Measurements from ENCODE around the gene DCAF6.
"Not testable (repeated sequence)": the region's sequence is repeated elsewhere in the genome, so short reads cannot be mapped to it uniquely, and the experiment has no call there.

DCAF6 gene

GRCh38 chr1:168032029-168032428, 95.5 kb downstream of the DCAF6 start:
- DNase-seq: no peak

GRCh38 chr1:168035345-168035744, 98.9 kb downstream of the DCAF6 start:
- DNase-seq: no peak

GRCh38 chr1:168042362-168042761, 105.9 kb downstream of the DCAF6 start:
- no peak for DNase-seq

- DNase-seq: no peak
These were observed 108.8 kb downstream of the DCAF6 start for GRCh38 chr1:168045311-168045710.

GRCh38 chr1:168050307-168050706, 113.8 kb downstream of the DCAF6 start:
- no peak for DNase-seq

GRCh38 chr1:168050880-168051279, 114.4 kb downstream of the DCAF6 start:
- no peak for DNase-seq

GRCh38 chr1:168053681-168054080, 117.2 kb downstream of the DCAF6 start:
- DNase-seq: no peak

- DNase-seq: peak; percentile 54
These were observed 117.6 kb downstream of the DCAF6 start for GRCh38 chr1:168054117-168054516.

GRCh38 chr1:168056152-168056551, 119.7 kb downstream of the DCAF6 start:
- not testable (repeated sequence) for DNase-seq

- no peak for DNase-seq
These were observed 120.9 kb downstream of the DCAF6 start for GRCh38 chr1:168057355-168057754.

- peak; percentile 27 for DNase-seq
These were observed 121.4 kb downstream of the DCAF6 start for GRCh38 chr1:168057921-168058320.

- no peak for DNase-seq
These were observed 127.7 kb downstream of the DCAF6 start for GRCh38 chr1:168064216-168064615.

- peak; percentile 87 for DNase-seq
These were observed 129.0 kb downstream of the DCAF6 start for GRCh38 chr1:168065506-168065905.

- no peak for DNase-seq
These were observed 132.9 kb downstream of the DCAF6 start for GRCh38 chr1:168069384-168069783.

GRCh38 chr1:168079761-168080160, 143.3 kb downstream of the DCAF6 start:
- no peak for DNase-seq

- DNase-seq: no peak
These were observed 145.0 kb downstream of the DCAF6 start for GRCh38 chr1:168081373-168082007.

GRCh38 chr1:168082008-168082876, 145.8 kb downstream of the DCAF6 start:
- peak; percentile 93 for DNase-seq

GRCh38 chr1:168083456-168084325, 147.2 kb downstream of the DCAF6 start:
- no peak for DNase-seq

- DNase-seq: peak; percentile 80
These were observed 148.1 kb downstream of the DCAF6 start for GRCh38 chr1:168084396-168085231.

GRCh38 chr1:168085401-168085872, 149.0 kb downstream of the DCAF6 start:
- DNase-seq: no peak

GRCh38 chr1:168086438-168086837, 150.0 kb downstream of the DCAF6 start:
- DNase-seq: no peak

- no peak for DNase-seq
These were observed 151.2 kb downstream of the DCAF6 start for GRCh38 chr1:168087696-168088095.

Measured in hematopoietic multipotent progenitor cell treated with erythropoietin and hydrocortisone succinate and interleukin-3 and kit ligand, for 6 days (in vitro differentiated cells).